ENCODE measurements around the gene TOR1B. TPM values are rescaled to one million over a fixed set of nuclear protein-coding genes. Genes with fewer than 3 reads are reported as not detected.

TOR1B gene
- total and polyA plus RNA-seq, 2 of the 4 experiments (the other 2 are of a cell fraction) = 15.6 to 21.0 TPM

DNA sequence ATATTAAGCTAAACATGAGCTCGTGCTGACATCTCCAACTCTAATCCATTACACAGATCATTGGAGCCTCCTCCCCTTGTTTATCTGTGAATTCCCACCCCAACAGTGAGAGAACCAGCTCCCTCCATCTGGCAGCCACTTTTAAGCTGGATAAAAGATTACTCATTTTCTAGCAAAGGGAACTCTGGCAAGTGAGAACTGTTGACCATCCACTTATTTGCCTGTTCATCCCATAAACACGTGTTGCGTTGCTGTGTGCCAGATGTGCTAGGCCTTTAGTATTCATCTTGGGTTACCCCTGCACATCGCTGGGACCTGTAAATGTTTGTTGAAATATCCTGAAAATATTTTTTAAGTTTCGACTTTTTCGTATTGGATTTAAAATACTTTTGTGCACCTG, 23.4 kb downstream of the TOR1B start:
- no peak overlapping the region for H4K8ac ChIP-seq (ENCODE audit: low read depth in 2 of 2, low read length in 2 of 2)
- H3K23ac ChIP-seq (ENCODE audit: low read depth, low read length) = no peak overlapping the region
- intact Hi-C loops (cut with micrococcal nuclease) (no loop called here), dilution Hi-C loops (cut with HindIII; ENCODE audit: low sequenced_read_pairs, unreplicated experiment) (no loop called here), in situ Hi-C loops (cut with MboI; ENCODE audit: low sequenced_read_pairs) (no loop called here)
- H2BK120ac ChIP-seq (ENCODE audit: low read depth, low read length) = no peak overlapping the region
- no peak for TF ChIP-seq MAFK (IDR thresholded peaks at IDR 0.05; ENCODE audit: low read depth, low read length)
- no peak for TF ChIP-seq NFE2L2 (IDR thresholded peaks at IDR 0.05; ENCODE audit: low read depth, low read length)
- TF ChIP-seq, protein P1, sequence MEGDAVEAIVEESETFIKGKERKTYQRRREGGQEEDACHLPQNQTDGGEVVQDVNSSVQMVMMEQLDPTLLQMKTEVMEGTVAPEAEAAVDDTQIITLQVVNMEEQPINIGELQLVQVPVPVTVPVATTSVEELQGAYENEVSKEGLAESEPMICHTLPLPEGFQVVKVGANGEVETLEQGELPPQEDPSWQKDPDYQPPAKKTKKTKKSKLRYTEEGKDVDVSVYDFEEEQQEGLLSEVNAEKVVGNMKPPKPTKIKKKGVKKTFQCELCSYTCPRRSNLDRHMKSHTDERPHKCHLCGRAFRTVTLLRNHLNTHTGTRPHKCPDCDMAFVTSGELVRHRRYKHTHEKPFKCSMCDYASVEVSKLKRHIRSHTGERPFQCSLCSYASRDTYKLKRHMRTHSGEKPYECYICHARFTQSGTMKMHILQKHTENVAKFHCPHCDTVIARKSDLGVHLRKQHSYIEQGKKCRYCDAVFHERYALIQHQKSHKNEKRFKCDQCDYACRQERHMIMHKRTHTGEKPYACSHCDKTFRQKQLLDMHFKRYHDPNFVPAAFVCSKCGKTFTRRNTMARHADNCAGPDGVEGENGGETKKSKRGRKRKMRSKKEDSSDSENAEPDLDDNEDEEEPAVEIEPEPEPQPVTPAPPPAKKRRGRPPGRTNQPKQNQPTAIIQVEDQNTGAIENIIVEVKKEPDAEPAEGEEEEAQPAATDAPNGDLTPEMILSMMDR (conservative IDR thresholded peaks at IDR 0.05; ENCODE audit: low read depth, low read length) = no peak
- TF ChIP-seq FOS (IDR thresholded peaks at IDR 0.05; ENCODE audit: low read depth, low read length) = no peak
- TF ChIP-seq CHD1 (IDR thresholded peaks at IDR 0.05; ENCODE audit: low read depth, low read length) = no peak
- TF ChIP-seq SMC3 (IDR thresholded peaks at IDR 0.05; ENCODE audit: low read depth, low read length) = no peak
- ChIA-PET CTCF (no interaction called here), POLR2A (ENCODE audit: unreplicated experiment) (no interaction called here)
- H3K27ac ChIP-seq (ENCODE audit: insufficient read depth, low read length) = no peak overlapping the region
- ATAC-seq (ENCODE audit: low read depth) (no peak), DNase-seq (no peak)
- no peak overlapping the region for H3K4ac ChIP-seq (ENCODE audit: low read depth, low read length)
- no peak overlapping the region for H2BK15ac ChIP-seq (ENCODE audit: low read depth, low read length)
- H3K9ac ChIP-seq (ENCODE audit: low read depth, low read length) = no peak overlapping the region
- no peak overlapping the region for H4K91ac ChIP-seq (ENCODE audit: insufficient read depth, low read depth, low read length)
- no peaks in the 10 kb centered on the region for H3K27me3 ChIP-seq (ENCODE audit: control insufficient read depth, insufficient read depth, low read length)
- peaks cover 13 to 19% of the 10 kb centered on the region in 2 experiments for H3K79me1 ChIP-seq (ENCODE audit: low read depth in 1 of 2, low read length in 2 of 2)
- H2BK20ac ChIP-seq (ENCODE audit: low read depth, low read length) = no peak overlapping the region
- H2AFZ ChIP-seq (replicated peaks; ENCODE audit: low read length, poor library complexity) = no peak overlapping the region
- peaks cover 6% of the 10 kb centered on the region; the same call in 1 of the 2 replicates for H3K9me1 ChIP-seq (ENCODE audit: insufficient read depth, low read length)
- no peak overlapping the region for H3K4me2 ChIP-seq (ENCODE audit: low read depth, low read length)
- H3K56ac ChIP-seq (ENCODE audit: extremely low read depth, insufficient read depth, low read length) = no peak overlapping the region
- H3K36me3 ChIP-seq (ENCODE audit: control insufficient read depth, insufficient read depth, low read length) = peaks cover 39% of the 10 kb centered on the region
- no peak overlapping the region for H3K4me3 ChIP-seq (ENCODE audit: insufficient read depth, low read depth, low read length)
- no peak overlapping the region for H3K14ac ChIP-seq (replicated peaks; ENCODE audit: low read depth, low read length)
- H3K4me1 ChIP-seq (ENCODE audit: control insufficient read depth, insufficient read depth, low read length) = peaks cover 2% of the 10 kb centered on the region; the same call in 1 of the 2 replicates
- no peak overlapping the region for H2AK9ac ChIP-seq (replicated peaks; ENCODE audit: low read depth, low read length, poor library complexity)
- no peak overlapping the region for H3K18ac ChIP-seq (ENCODE audit: low read depth, low read length)
- no peaks in the 10 kb centered on the region for H3K9me3 ChIP-seq (ENCODE audit: control insufficient read depth, insufficient read depth, low read length)
- no peak overlapping the region for H2BK5ac ChIP-seq (ENCODE audit: low read depth, low read length, poor library complexity, severe bottlenecking)
- H4K5ac ChIP-seq (ENCODE audit: low read depth, low read length) = no peak overlapping the region
- no peak overlapping the region for H2AK5ac ChIP-seq (ENCODE audit: low read depth, low read length)
- no CpG with 5 or more reads among the region's 6 CpGs for whole genome bisulfite sequencing, 2 experiments (ENCODE audit: extremely low coverage in 2 of 2, insufficient read length in 1 of 2)
- peaks cover 11% of the 10 kb centered on the region; the same call in 1 of the 2 replicates for H4K20me1 ChIP-seq (ENCODE audit: insufficient read depth, low read length)
- BruUV-seq (replicated peaks) = no TSS peak

All from IMR-90 (cell line).